NCI-H524 (cell line): ENCODE data around the gene ATF5.
"Not testable (repeated sequence)": the region's sequence is repeated elsewhere in the genome, so short reads cannot be mapped to it uniquely, and the experiment has no call there.

Source experiments
- DNase-seq, 2 experiments: peaks; one replicate each; lab custom pipeline; 2025; lab: John Stamatoyannopoulos, UW

ATF5 gene

GRCh38 chr19:49923055-49924003, 5.7 kb upstream of the ATF5 start:
- DNase-seq: no peak

GRCh38 chr19:49924004-49924880, 4.8 kb upstream of the ATF5 start:
- DNase-seq: no peak

- not testable (repeated sequence) for DNase-seq
Observed at GRCh38 chr19:49924881-49925210, 4.2 kb upstream of the ATF5 start.

- DNase-seq: no peak
Observed at GRCh38 chr19:49925486-49925885, 3.5 kb upstream of the ATF5 start.

GRCh38 chr19:49926515-49926914, 2.5 kb upstream of the ATF5 start:
- no peak for DNase-seq

- no peak for DNase-seq
Observed at GRCh38 chr19:49927526-49928264, 1.3 kb upstream of the ATF5 start.

GRCh38 chr19:49929611-49930482, 842 bp downstream of the ATF5 start:
- peak; percentile 92 to 96 for DNase-seq

GRCh38 chr19:49930483-49931011, 1.5 kb downstream of the ATF5 start:
- DNase-seq: peak in 1 of 2 experiments; percentile 39

GRCh38 chr19:49931293-49932040, 2.5 kb downstream of the ATF5 start:
- no peak for DNase-seq

GRCh38 chr19:49932041-49932451, 3.0 kb downstream of the ATF5 start:
- no peak for DNase-seq

- DNase-seq: no peak
Observed at GRCh38 chr19:49932731-49933131, 3.7 kb downstream of the ATF5 start.

- no peak for DNase-seq
Observed at GRCh38 chr19:49933643-49934042, 4.6 kb downstream of the ATF5 start.

- DNase-seq: no peak
Observed at GRCh38 chr19:49936549-49936948, 7.5 kb downstream of the ATF5 start.

GRCh38 chr19:49937750-49938381, 8.9 kb downstream of the ATF5 start:
- DNase-seq: peak; percentile 62 to 82

GRCh38 chr19:49938662-49939061, 9.7 kb downstream of the ATF5 start:
- no peak for DNase-seq

- DNase-seq: peak in 1 of 2 experiments; percentile 58
Observed at GRCh38 chr19:49939721-49940481, 10.9 kb downstream of the ATF5 start.

GRCh38 chr19:49940482-49940791, 11.4 kb downstream of the ATF5 start:
- no peak for DNase-seq

GRCh38 chr19:49944567-49944966, 15.6 kb downstream of the ATF5 start:
- not testable (repeated sequence) for DNase-seq

- no peak for DNase-seq
Observed at GRCh38 chr19:49946415-49946814, 17.4 kb downstream of the ATF5 start.
